OCI-LY7 (cell line): ENCODE data around the gene SEZ6.

Source experiments
- CTCF ChIP-seq: fragments of 200-600 bp; sonication (generic); conservative IDR thresholded peaks from 2 replicates; pipeline ENCODE4 v1.5.1; 2014; ENCODE audit warnings: mild to moderate bottlenecking, antibody characterized with exemption, low read length, moderate library complexity, mixed read lengths
- EZH2phosphoT487 ChIP-seq: fragments of 200-600 bp; sonication (generic); IDR thresholded peaks from 2 replicates; pipeline ENCODE4 v1.6.1; 2018; ENCODE audit warnings: low read depth, borderline replicate concordance, mild to moderate bottlenecking, mixed run types, antibody characterized with exemption, low read length, moderate library complexity, mixed read lengths

DNA sequence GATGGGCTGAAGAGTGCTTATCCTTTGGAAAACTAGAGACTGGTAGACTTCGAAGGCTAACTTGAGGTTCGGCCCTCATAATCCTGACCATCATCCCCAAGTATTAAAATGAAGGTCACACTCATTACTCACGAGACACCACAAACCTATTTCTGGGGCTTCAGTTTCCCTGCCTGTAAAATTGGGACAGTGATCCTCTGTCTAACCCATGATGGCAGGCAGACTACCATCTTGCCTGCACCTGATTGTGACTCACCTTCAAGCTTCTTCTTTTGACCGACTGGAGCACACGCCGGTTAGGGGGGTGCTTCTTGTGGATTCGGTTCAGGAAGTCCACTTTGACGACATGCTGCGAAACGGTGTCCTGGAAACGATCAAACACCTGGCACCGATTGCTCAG is 88.8 kb downstream of the SEZ6 start:
- TF ChIP-seq CTCF (no peak), EZH2phosphoT487 (no peak)
